ENCODE measurements around the gene TSPAN4. TPM values are rescaled to one million over a fixed set of nuclear protein-coding genes. Genes with fewer than 3 reads are reported as not detected.

TSPAN4 gene
- total and polyA plus RNA-seq, 8 donors: 46.9 to 132 (median 73.8) TPM

DNA sequence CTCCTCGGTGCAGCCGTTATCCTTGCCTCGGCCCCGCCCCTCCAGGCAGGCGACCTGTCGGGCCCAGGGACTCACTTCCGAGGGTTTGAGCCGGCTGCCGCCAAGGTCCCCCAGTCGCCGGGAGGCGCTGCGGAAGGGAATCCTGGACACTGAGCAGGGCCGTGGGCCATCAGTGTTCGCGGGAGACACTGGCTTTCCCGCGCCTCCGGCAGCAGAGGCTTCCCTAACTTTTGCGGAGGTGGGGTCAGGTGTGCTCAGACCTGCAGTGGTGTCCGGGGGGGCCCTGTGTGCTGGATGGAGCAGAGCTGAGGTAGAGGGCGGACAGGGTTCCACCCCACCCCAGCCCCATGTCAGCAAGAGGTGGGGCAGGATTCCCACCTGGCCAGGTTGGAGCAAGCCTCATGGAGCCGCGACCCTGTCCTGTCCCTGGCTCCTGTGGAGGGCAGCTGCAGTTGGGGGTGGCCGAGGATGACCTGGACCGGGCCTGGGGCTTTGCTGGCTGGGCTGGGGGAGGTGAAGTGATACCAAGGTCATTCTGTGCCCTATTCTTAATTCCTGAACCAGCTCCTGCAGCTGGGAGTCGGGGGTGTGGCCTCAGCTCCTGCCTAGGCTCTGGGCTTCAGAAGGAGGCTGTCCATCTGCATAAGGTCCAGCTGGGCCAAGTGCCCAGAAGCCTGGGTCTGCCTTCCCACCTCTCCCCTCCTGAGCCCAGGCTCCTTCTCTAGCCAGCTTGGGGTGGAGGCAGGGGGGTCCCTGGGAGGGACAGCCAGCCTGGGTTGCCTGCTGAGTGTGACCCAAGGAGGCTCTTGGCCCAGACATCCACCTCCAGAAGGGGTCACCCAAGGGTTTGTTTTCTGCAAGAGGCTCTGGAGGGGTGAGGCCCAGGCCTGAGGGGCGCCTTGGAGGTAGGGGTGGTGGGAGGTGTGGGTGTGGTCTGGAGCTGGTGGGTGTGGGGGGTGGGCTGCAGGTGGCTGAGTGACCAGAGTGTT is 8.4 kb downstream of the TSPAN4 start:
- ATAC-seq (no peak), DNase-seq (no peak)
- Histone ChIP-seq H3K36me3 (peaks cover 0 to 5% of the 10 kb centered on the region in 2 donors), H3K4me1 (peaks cover 14 to 39% of the 10 kb centered on the region in 2 donors), H3K27ac (no peak overlapping the region), H3K4me3 (peak overlapping the region in 1 of 2 donors; percentile 53), H3K9me3 (no peaks in the 10 kb centered on the region), H3K27me3 (peaks cover 0 to 30% of the 10 kb centered on the region in 2 donors)
- intact Hi-C loops (cut with DNase I): no loop called here
- TF ChIP-seq, protein P1, sequence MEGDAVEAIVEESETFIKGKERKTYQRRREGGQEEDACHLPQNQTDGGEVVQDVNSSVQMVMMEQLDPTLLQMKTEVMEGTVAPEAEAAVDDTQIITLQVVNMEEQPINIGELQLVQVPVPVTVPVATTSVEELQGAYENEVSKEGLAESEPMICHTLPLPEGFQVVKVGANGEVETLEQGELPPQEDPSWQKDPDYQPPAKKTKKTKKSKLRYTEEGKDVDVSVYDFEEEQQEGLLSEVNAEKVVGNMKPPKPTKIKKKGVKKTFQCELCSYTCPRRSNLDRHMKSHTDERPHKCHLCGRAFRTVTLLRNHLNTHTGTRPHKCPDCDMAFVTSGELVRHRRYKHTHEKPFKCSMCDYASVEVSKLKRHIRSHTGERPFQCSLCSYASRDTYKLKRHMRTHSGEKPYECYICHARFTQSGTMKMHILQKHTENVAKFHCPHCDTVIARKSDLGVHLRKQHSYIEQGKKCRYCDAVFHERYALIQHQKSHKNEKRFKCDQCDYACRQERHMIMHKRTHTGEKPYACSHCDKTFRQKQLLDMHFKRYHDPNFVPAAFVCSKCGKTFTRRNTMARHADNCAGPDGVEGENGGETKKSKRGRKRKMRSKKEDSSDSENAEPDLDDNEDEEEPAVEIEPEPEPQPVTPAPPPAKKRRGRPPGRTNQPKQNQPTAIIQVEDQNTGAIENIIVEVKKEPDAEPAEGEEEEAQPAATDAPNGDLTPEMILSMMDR (IDR thresholded peaks at IDR 0.05): no peak

DNA sequence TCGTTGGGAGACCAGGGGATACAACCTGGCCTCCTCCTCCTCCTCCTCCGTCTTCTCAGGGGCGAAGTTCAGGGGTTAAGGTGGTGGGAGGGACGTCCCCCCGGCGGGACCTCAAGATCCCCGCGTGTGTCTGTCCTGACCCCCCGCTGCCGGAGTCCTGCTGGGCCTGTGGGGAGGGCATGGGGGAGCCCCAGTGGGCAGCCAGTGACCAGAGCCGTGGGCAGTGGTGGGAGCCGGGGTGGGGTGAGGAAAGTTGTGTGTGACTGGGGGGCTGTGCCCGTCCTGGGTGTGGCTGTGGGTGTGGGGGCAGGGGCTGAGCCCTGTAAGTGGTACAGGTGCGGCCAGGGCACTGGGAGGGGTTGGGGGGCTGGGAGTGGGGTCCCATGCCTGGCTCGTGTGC is 10.1 kb downstream of the TSPAN4 start:
- H3K27me3 ChIP-seq: peaks cover 0 to 29% of the 10 kb centered on the region in 2 donors
- H3K36me3 ChIP-seq: peaks cover 0 to 6% of the 10 kb centered on the region in 2 donors
- TF ChIP-seq, protein P1 (IDR thresholded peaks at IDR 0.05): no peak
- H3K9me3 ChIP-seq: no peaks in the 10 kb centered on the region
- intact Hi-C loops (cut with DNase I): no loop called here
- ATAC-seq: no peak
- H3K27ac ChIP-seq: no peak overlapping the region
- no peak for DNase-seq
- no peak overlapping the region for H3K4me3 ChIP-seq
- peaks cover 14 to 34% of the 10 kb centered on the region in 2 donors for H3K4me1 ChIP-seq

DNA sequence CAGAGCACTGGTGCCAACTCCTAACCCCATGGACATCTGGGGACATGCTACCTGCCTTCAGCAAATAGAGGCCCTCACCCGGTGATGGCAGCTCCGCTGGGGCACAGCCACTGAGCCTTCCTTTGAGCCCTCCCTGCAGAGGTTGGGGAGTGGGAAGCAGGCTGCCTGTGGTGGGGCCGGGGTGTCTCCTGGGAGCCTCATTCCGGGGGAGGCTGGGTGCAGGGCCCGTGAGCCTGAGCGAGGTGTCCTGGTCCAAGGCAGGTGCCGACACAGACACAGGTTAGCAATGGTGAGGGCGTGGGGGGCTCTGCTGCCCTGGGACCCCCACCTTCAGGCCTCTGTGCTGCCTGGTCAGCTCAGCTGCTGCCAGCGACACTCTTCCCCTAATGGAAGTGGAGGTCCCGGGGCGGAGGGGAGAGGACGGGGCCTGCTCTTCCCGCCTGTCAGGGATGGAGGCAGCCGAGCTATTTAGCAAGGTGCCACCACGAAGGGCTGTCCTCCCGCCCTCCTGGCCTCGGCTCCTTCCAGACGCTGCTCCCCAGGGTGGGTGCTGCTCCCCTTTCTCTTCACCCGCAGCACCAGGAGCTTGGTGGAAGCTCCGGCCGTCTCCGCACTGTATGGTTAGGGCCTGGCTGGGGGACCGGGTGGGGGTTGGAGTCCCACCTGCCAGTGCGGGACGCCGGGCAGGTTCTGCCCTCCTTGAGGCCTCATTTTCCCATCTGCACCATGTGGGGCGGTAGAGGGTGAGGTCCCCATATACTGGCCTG is 11.2 kb downstream of the TSPAN4 start:
- H3K27me3 ChIP-seq: peaks cover 0 to 18% of the 10 kb centered on the region in 2 donors
- ATAC-seq (no peak), DNase-seq (no peak)
- peaks cover 0 to 6% of the 10 kb centered on the region in 2 donors for H3K36me3 ChIP-seq
- H3K4me1 ChIP-seq: peaks cover 8 to 23% of the 10 kb centered on the region in 2 donors
- TF ChIP-seq, protein P1 (IDR thresholded peaks at IDR 0.05): no peak
- no peaks in the 10 kb centered on the region for H3K9me3 ChIP-seq
- intact Hi-C loops (cut with DNase I): no loop called here
- H3K4me3 ChIP-seq: no peak overlapping the region
- H3K27ac ChIP-seq: no peak overlapping the region

DNA sequence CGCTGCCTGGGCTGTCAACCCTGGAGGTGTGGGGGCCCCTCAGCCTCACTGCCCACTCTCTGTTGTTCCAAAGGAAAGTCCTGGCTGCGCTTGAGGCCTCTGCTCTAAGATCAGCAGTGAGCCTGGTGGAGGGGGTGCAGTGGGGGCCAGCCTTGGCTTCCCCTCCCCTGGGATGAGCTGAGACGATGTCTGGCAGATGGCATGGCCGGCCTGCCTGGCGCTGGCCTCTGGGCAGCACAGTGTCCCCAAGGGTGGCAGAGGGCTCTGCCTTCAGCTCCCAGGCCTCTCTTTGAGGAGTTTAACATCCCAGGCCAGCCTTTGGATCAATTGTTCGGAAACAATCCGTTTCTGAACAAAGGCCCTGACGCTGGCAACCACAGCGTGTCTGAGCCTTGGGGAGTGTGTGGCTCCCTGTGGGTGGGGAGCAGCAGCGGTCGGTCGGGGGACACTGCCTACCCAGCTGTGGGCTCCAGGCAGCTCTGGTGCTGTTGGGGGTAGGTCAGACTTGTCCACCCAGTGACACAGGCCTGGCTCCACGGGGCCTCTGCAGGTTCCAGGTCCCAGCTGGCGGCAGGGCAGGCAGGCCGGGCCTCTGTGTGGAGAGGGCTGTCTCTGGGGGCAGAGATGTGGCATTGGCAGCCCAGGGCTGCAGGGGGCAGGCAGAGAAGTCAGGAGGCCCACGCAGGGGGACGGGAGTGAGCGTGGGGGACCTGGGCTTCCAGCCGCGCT is 12.1 kb downstream of the TSPAN4 start:
- TF ChIP-seq, protein P1 (IDR thresholded peaks at IDR 0.05): no peak
- H3K27ac ChIP-seq: no peak overlapping the region
- H3K4me1 ChIP-seq: peaks cover 6 to 15% of the 10 kb centered on the region in 2 donors
- intact Hi-C loops (cut with DNase I): no loop called here
- no peak for ATAC-seq
- DNase-seq: no peak
- H3K36me3 ChIP-seq: peaks cover 0 to 6% of the 10 kb centered on the region in 2 donors
- peaks cover 0 to 11% of the 10 kb centered on the region in 2 donors for H3K27me3 ChIP-seq
- no peaks in the 10 kb centered on the region for H3K9me3 ChIP-seq
- H3K4me3 ChIP-seq: no peak overlapping the region
